HL-60 (cell line): ENCODE measurements around the gene YJEFN3.

Experiments
- CTCF ChIP-seq: IDR thresholded peaks from one replicate; pipeline ENCODE4 v1.5.1; 2011; ENCODE audit warnings: low read length, control low read depth, inconsistent platforms; ENCODE audit not compliant: insufficient read depth
- GABPA ChIP-seq: IDR thresholded peaks from 2 replicates; pipeline ENCODE4 v1.6.1; 2012; ENCODE audit warnings: low read depth
- POLR2AphosphoS5 ChIP-seq: IDR thresholded peaks from 2 replicates; pipeline ENCODE4 v1.6.1; 2012; ENCODE audit warnings: low read depth
- REST ChIP-seq: IDR thresholded peaks from 2 replicates; pipeline ENCODE4 v1.6.1; 2012; ENCODE audit warnings: low read depth; ENCODE audit not compliant: insufficient replicate concordance
- SPI1 ChIP-seq: IDR thresholded peaks from 2 replicates; pipeline ENCODE4 v1.6.1; 2012; ENCODE audit warnings: low read depth, mild to moderate bottlenecking, borderline replicate concordance

GRCh38 chr19:19504754-19505668 lies 23.7 kb upstream of the YJEFN3 start:
- no peak for TF ChIP-seq CTCF
- no peak for TF ChIP-seq POLR2AphosphoS5
- TF ChIP-seq SPI1, result no peak
- TF ChIP-seq REST, result no peak
- no peak for TF ChIP-seq GABPA
